ENCODE measurements around the gene KCNA10. TPM values are rescaled to one million over a fixed set of nuclear protein-coding genes. Genes with fewer than 3 reads are reported as not detected.

KCNA10 gene
- total RNA-seq, 1 experiment from 2014 or later: not detected

- Histone ChIP-seq H3K4me3 (ENCODE audit: low read length) (no peak overlapping the region), H3K9ac (ENCODE audit: low read length) (no peak overlapping the region), H2AFZ (ENCODE audit: low read length) (no peak overlapping the region), H3K27me3 (ENCODE audit: low read length) (no peaks in the 10 kb centered on the region), H3K27ac (ENCODE audit: low read length) (no peak overlapping the region), H4K20me1 (ENCODE audit: low read length) (no peaks in the 10 kb centered on the region), H3K79me2 (ENCODE audit: low read length) (no peaks in the 10 kb centered on the region), H3K9me2 (replicated peaks; ENCODE audit: low read length) (no peaks in the 10 kb centered on the region), H3K4me2 (ENCODE audit: low read length) (no peak overlapping the region), H3F3A (ENCODE audit: low read length, unreplicated experiment) (no peaks in the 10 kb centered on the region), H3K9me3 (ENCODE audit: low read length) (no peaks in the 10 kb centered on the region), H3K4me1 (ENCODE audit: insufficient read depth, low read length) (peaks cover 32% of the 10 kb centered on the region), H3K36me3 (ENCODE audit: low read depth, low read length) (no peaks in the 10 kb centered on the region)
- no peak for DNase-seq
- ChIA-PET POLR2A (ENCODE audit: unreplicated experiment) (no interaction called here), CTCF (no interaction called here)
- no peak for ATAC-seq
- BruUV-seq (replicated peaks): no TSS peak
- TF ChIP-seq EZH2 (IDR thresholded peaks at IDR 0.05; ENCODE audit: low read length, unreplicated experiment) (no peak), EZH2phosphoT487 (IDR thresholded peaks at IDR 0.05; ENCODE audit: borderline replicate concordance, low read length) (no peak), CTCF (conservative IDR thresholded peaks at IDR 0.05; ENCODE audit: low read depth, low read length) (no peak)
- intact Hi-C loops (cut with micrococcal nuclease): no loop called here
These were observed 38.4 kb downstream of the KCNA10 start for GRCh38 chr1:110480356-110481096.

GRCh38 chr1:110478886-110479285 lies 40.1 kb downstream of the KCNA10 start:
- Histone ChIP-seq H3K79me2 (ENCODE audit: low read length) (no peaks in the 10 kb centered on the region), H3K4me1 (ENCODE audit: insufficient read depth, low read length) (peaks cover 32% of the 10 kb centered on the region), H3K9me3 (ENCODE audit: low read length) (no peaks in the 10 kb centered on the region), H2AFZ (ENCODE audit: low read length) (no peak overlapping the region), H4K20me1 (ENCODE audit: low read length) (no peaks in the 10 kb centered on the region), H3K9ac (ENCODE audit: low read length) (no peak overlapping the region), H3K4me3 (ENCODE audit: low read length) (no peak overlapping the region), H3K27me3 (ENCODE audit: low read length) (no peaks in the 10 kb centered on the region), H3K4me2 (ENCODE audit: low read length) (peak overlapping the region; percentile 71), H3K36me3 (ENCODE audit: low read depth, low read length) (no peaks in the 10 kb centered on the region), H3F3A (ENCODE audit: low read length, unreplicated experiment) (no peaks in the 10 kb centered on the region), H3K27ac (ENCODE audit: low read length) (peak overlapping the region; percentile 90), H3K9me2 (replicated peaks; ENCODE audit: low read length) (no peaks in the 10 kb centered on the region)
- no peak for ATAC-seq
- no TSS peak for BruUV-seq (replicated peaks)
- TF ChIP-seq EZH2 (IDR thresholded peaks at IDR 0.05; ENCODE audit: low read length, unreplicated experiment): no peak
- no peak for TF ChIP-seq CTCF (conservative IDR thresholded peaks at IDR 0.05; ENCODE audit: low read depth, low read length)
- TF ChIP-seq EZH2phosphoT487 (IDR thresholded peaks at IDR 0.05; ENCODE audit: borderline replicate concordance, low read length): no peak
- ChIA-PET POLR2A (ENCODE audit: unreplicated experiment) (no interaction called here), CTCF (no interaction called here)
- intact Hi-C loops (cut with micrococcal nuclease): no loop called here
- DNase-seq: no peak

- ATAC-seq: peak; percentile 63
- peak overlapping the region; percentile 19; the same call in 1 of the 2 replicates for H3K4me3 ChIP-seq (ENCODE audit: low read length)
- no TSS peak for BruUV-seq (replicated peaks)
- no peaks in the 10 kb centered on the region for H4K20me1 ChIP-seq (ENCODE audit: low read length)
- no peaks in the 10 kb centered on the region for H3K27me3 ChIP-seq (ENCODE audit: low read length)
- H2AFZ ChIP-seq (ENCODE audit: low read length): no peak overlapping the region
- peak overlapping the region; percentile 71 for H3K4me2 ChIP-seq (ENCODE audit: low read length)
- H3F3A ChIP-seq (ENCODE audit: low read length, unreplicated experiment): no peaks in the 10 kb centered on the region
- no peaks in the 10 kb centered on the region for H3K79me2 ChIP-seq (ENCODE audit: low read length)
- ChIA-PET POLR2A (ENCODE audit: unreplicated experiment) (no interaction called here), CTCF (interaction anchor here (1.9 kb wide), 1 partner anchor 18 kb away, joined by 14 read pairs; no protein-coding TSS in a partner anchor)
- peaks cover 32% of the 10 kb centered on the region for H3K4me1 ChIP-seq (ENCODE audit: insufficient read depth, low read length)
- H3K9ac ChIP-seq (ENCODE audit: low read length): peak overlapping the region; percentile 39
- no peaks in the 10 kb centered on the region for H3K9me2 ChIP-seq (replicated peaks; ENCODE audit: low read length)
- H3K36me3 ChIP-seq (ENCODE audit: low read depth, low read length): no peaks in the 10 kb centered on the region
- intact Hi-C loops (cut with micrococcal nuclease): loop anchor here (2.0 kb wide), 1 partner anchor 19 kb away; no protein-coding TSS in a partner anchor
- TF ChIP-seq EZH2phosphoT487 (IDR thresholded peaks at IDR 0.05; ENCODE audit: borderline replicate concordance, low read length): no peak
- TF ChIP-seq CTCF (conservative IDR thresholded peaks at IDR 0.05; ENCODE audit: low read depth, low read length): no peak
- TF ChIP-seq EZH2 (IDR thresholded peaks at IDR 0.05; ENCODE audit: low read length, unreplicated experiment): no peak
- DNase-seq: peak; percentile 46
- peak overlapping the region; percentile 90 for H3K27ac ChIP-seq (ENCODE audit: low read length)
- H3K9me3 ChIP-seq (ENCODE audit: low read length): no peaks in the 10 kb centered on the region
These were observed 40.9 kb downstream of the KCNA10 start for GRCh38 chr1:110477967-110478640.
